SK-N-SH (cell line): ENCODE results near the gene JMJD7. TPM values are rescaled to one million over a fixed set of nuclear protein-coding genes. Genes with fewer than 3 reads are reported as not detected.

Experiments
- CTCF ChIA-PET: fragments of 300-600, 350-600 bp; formaldehyde crosslinking; extraction: SDS; loops from one replicate; lab custom pipeline; 2021; lab: Yijun Ruan, JAX
- POLR2A ChIA-PET: fragments of 350-600 bp; sonication (Branson Sonifier 250); formaldehyde crosslinking; extraction: SDS; loops from one replicate; lab custom pipeline; 2020; ENCODE audit warnings: antibody characterized with exemption, inconsistent platforms; lab: Yijun Ruan, JAX
- DNase-seq: peaks from one replicate; pipeline ENCODE4 v3.0.0; 2012
- H2AFZ ChIP-seq: fragments of 200-600 bp; sonication (generic); 2 replicates; pipeline ENCODE4 v1.8.1; 2016; ENCODE audit warnings: antibody characterized with exemption, mild to moderate bottlenecking, low read depth
- H3F3A ChIP-seq: fragments of 200-600 bp; sonication (generic); replicated peaks from 2 replicates; pipeline ENCODE3; 2016; ENCODE audit warnings: antibody characterized with exemption, mild to moderate bottlenecking; ENCODE audit not compliant: insufficient read depth
- H3K27ac ChIP-seq, 2 experiments: fragments of 200-500 bp in 1 of 2; fragments of 200-600 bp in 1 of 2; sonication (Bioruptor generic) in 1 of 2; sonication (generic), shearing (Covaris generic) in 1 of 2; 2 replicates each; pipeline versions ENCODE4 v1.5.1 to v1.6.1; 2014 to 2016; ENCODE audit warnings: low read depth in 2 of 2, inconsistent platforms in 1 of 2, low read length in 1 of 2, mild to moderate bottlenecking in 1 of 2, mixed read lengths in 1 of 2
- H3K27me3 ChIP-seq: fragments of 200-600 bp; sonication (generic), shearing (Covaris generic); 2 replicates; pipeline ENCODE4 v1.6.1; 2016; ENCODE audit warnings: mixed run types; ENCODE audit not compliant: insufficient read depth
- H3K36me3 ChIP-seq, 2 experiments: fragments of 200-500 bp in 1 of 2; fragments of 200-600 bp in 1 of 2; sonication (Bioruptor generic) in 1 of 2; sonication (generic) in 1 of 2; replicated peaks in 1 of 2; 2 replicates each; pipeline versions ENCODE3 to v1.5.1; 2014 to 2016; ENCODE audit warnings: low read length in 1 of 2, mild to moderate bottlenecking in 1 of 2; ENCODE audit not compliant: insufficient read depth in 2 of 2, control insufficient read depth in 1 of 2
- H3K4me1 ChIP-seq, 2 experiments: fragments of 200-500 bp in 1 of 2; fragments of 200-600 bp in 1 of 2; sonication (Bioruptor generic) in 1 of 2; sonication (generic), shearing (Covaris generic) in 1 of 2; 2 replicates each; pipeline versions ENCODE4 v1.5.1 to v1.6.1; 2014 to 2016; ENCODE audit warnings: low read depth in 1 of 2, low read length in 1 of 2, mixed run types in 1 of 2; ENCODE audit not compliant: insufficient read depth in 2 of 2, control insufficient read depth in 1 of 2
- H3K4me2 ChIP-seq: fragments of 200-600 bp; sonication (generic), shearing (Covaris generic); 2 replicates; pipeline ENCODE4 v1.6.1; 2017; ENCODE audit warnings: mixed run types
- H3K4me3 ChIP-seq, 2 experiments: fragments of 200-500 bp in 1 of 2; fragments of 200-600 bp in 1 of 2; sonication (Bioruptor generic) in 1 of 2; sonication (generic), shearing (Covaris generic) in 1 of 2; 2 replicates each; pipeline versions ENCODE4 v1.5.1 to v1.8.1; 2014 to 2016; ENCODE audit warnings: low read depth in 2 of 2, inconsistent platforms in 1 of 2, low read length in 1 of 2, mild to moderate bottlenecking in 1 of 2, mixed read lengths in 1 of 2, moderate library complexity in 1 of 2
- H3K79me2 ChIP-seq: fragments of 200-600 bp; sonication (generic); 2 replicates; pipeline ENCODE4 v1.8.1; 2017; ENCODE audit warnings: mild to moderate bottlenecking; ENCODE audit not compliant: insufficient read depth
- H3K9ac ChIP-seq: fragments of 200-600 bp; sonication (generic); 2 replicates; pipeline ENCODE4 v1.6.1; 2017; ENCODE audit warnings: mixed run types
- H3K9me2 ChIP-seq: fragments of 200-600 bp; sonication (generic); 2 replicates; pipeline ENCODE4 v1.6.1; 2017; ENCODE audit warnings: mixed run types
- H3K9me3 ChIP-seq: fragments of 200-600 bp; sonication (generic); 2 replicates; pipeline ENCODE4 v1.6.1; 2017; ENCODE audit warnings: mixed run types, mild to moderate bottlenecking, moderate library complexity
- H4K20me1 ChIP-seq: fragments of 200-600 bp; sonication (generic); 2 replicates; pipeline ENCODE4 v1.6.1; 2017; ENCODE audit warnings: mild to moderate bottlenecking, mixed run types; ENCODE audit not compliant: insufficient read depth
- CHD2 ChIP-seq: fragments of 150-350 bp; IDR thresholded peaks from 2 replicates; pipeline ENCODE4 v1.6.1; 2018; ENCODE audit warnings: low read length; ENCODE audit not compliant: partially characterized antibody
- ELF1 ChIP-seq: IDR thresholded peaks from 2 replicates; pipeline ENCODE4 v1.4.0; 2012
- FOXJ3 ChIP-seq: sonication (generic); formaldehyde crosslinking; IDR thresholded peaks from 2 replicates; pipeline ENCODE4 v1.5.1; 2020; ENCODE audit warnings: mild to moderate bottlenecking, missing genetic modification reagents
- GABPA ChIP-seq: IDR thresholded peaks from 2 replicates; pipeline ENCODE4 v1.4.0; 2012; ENCODE audit warnings: low read depth, mild to moderate bottlenecking
- JUND ChIP-seq: IDR thresholded peaks from 2 replicates; pipeline ENCODE4 v1.4.0; 2012
- MAX ChIP-seq: IDR thresholded peaks from 2 replicates; pipeline ENCODE4 v1.4.0; 2012; ENCODE audit warnings: low read depth
- MEF2A ChIP-seq: IDR thresholded peaks from 2 replicates; pipeline ENCODE4 v1.4.0; 2012; ENCODE audit warnings: low read depth, borderline replicate concordance
- PBX3 ChIP-seq: IDR thresholded peaks from 2 replicates; pipeline ENCODE4; 2012
- POLR2AphosphoS5 ChIP-seq: IDR thresholded peaks from 2 replicates; pipeline ENCODE4 v1.6.1; 2012; ENCODE audit warnings: low read depth, low read length
- REST ChIP-seq: IDR thresholded peaks from 2 replicates; pipeline ENCODE4 v1.6.1; 2012; ENCODE audit warnings: mild to moderate bottlenecking, low read depth, low read length, moderate library complexity
- RFX5 ChIP-seq: IDR thresholded peaks from 2 replicates; pipeline ENCODE4 v1.6.1; 2012; ENCODE audit warnings: mild to moderate bottlenecking, improper control_type of control experiment, low read length
- RXRA ChIP-seq: IDR thresholded peaks from 2 replicates; pipeline ENCODE4 v1.4.0; 2012; ENCODE audit warnings: low read depth, mild to moderate bottlenecking, borderline replicate concordance
- SMC3 ChIP-seq: IDR thresholded peaks from 2 replicates; pipeline ENCODE4 v1.6.1; 2012; ENCODE audit warnings: low read depth, low read length, improper control_type of control experiment
- TAF1 ChIP-seq: IDR thresholded peaks from 2 replicates; pipeline ENCODE4 v1.6.1; 2012; ENCODE audit warnings: low read depth, mild to moderate bottlenecking, low read length, moderate library complexity, borderline replicate concordance
- USF2 ChIP-seq: fragments of 150-350 bp; IDR thresholded peaks from 2 replicates; pipeline ENCODE4 v1.6.1; 2017; ENCODE audit warnings: antibody characterized with exemption, low read length, low read depth, borderline replicate concordance
- YY1 ChIP-seq: IDR thresholded peaks from 2 replicates; pipeline ENCODE4 v1.4.0; 2012; ENCODE audit warnings: low read depth, mild to moderate bottlenecking
- ZBTB33 ChIP-seq: IDR thresholded peaks from 2 replicates; pipeline ENCODE4 v1.4.0; 2012; ENCODE audit warnings: low read depth, borderline replicate concordance
- WGBS: methylation state at CpG from one replicate; pipeline ENCODE4 v1.1.6; 2017; ENCODE audit warnings: low lambda C conversion rate; 5-methylcytosine and 5-hydroxymethylcytosine counted together
- polyA plus RNA-seq, 3 experiments: library from polyadenylated mRNA; depleted of rRNA; stranded (reverse); fragments of >200 nt; gene quantifications; 2 replicates each; pipeline ENCODE4 v1.2.3, GENCODE V29; 2012

JMJD7 gene
- polyA plus RNA-seq, 1 of the 3 experiments (the other 2 are of a cell fraction) = 6.5 TPM

- Histone ChIP-seq H3K9me3 (no peaks in the 10 kb centered on the region), H3K4me1 (peaks cover 14 to 32% of the 10 kb centered on the region in 2 experiments; a peak in 3 of 4 replicates), H3K4me2 (no peak overlapping the region), H3K36me3 (no peaks in the 10 kb centered on the region), H3K9me2 (no peaks in the 10 kb centered on the region)
- POLR2A ChIA-PET = no interaction called here
- DNase-seq = no peak
- TF ChIP-seq MEF2A = no peak
- TF ChIP-seq, all 33 proteins: peak for 0
- 95% methylated on average over 4 of the region's 4 CpGs for WGBS
- no peak overlapping the region for H3K27ac ChIP-seq
- H3K79me2 ChIP-seq = peaks cover 56% of the 10 kb centered on the region
- H3K9ac ChIP-seq = no peak overlapping the region
- CTCF ChIA-PET = interaction anchor here (1.1 to 1.6 kb wide), 3 partner anchors 16 to 323 kb away, joined by 4 to 9 read pairs (median 5); no protein-coding TSS in a partner anchor
- H4K20me1 ChIP-seq = no peaks in the 10 kb centered on the region
- H3K27me3 ChIP-seq = no peaks in the 10 kb centered on the region
- H2AFZ ChIP-seq = no peak overlapping the region
- H3F3A ChIP-seq = no peaks in the 10 kb centered on the region
- no peak overlapping the region for H3K4me3 ChIP-seq
These were observed 38.7 kb upstream of the JMJD7 start for GRCh38 chr15:41789236-41789635.

GRCh38 chr15:41789662-41790061 lies 38.2 kb upstream of the JMJD7 start:
- Histone ChIP-seq H4K20me1 (no peaks in the 10 kb centered on the region), H3K27ac (no peak overlapping the region; a peak in 1 of 4 replicates), H3K79me2 (peaks cover 55% of the 10 kb centered on the region), H3K9ac (no peak overlapping the region), H3K4me2 (no peak overlapping the region), H3K9me2 (no peaks in the 10 kb centered on the region), H3K4me3 (no peak overlapping the region), H2AFZ (no peak overlapping the region)
- DNase-seq = no peak
- POLR2A ChIA-PET = no interaction called here
- TF ChIP-seq RXRA (no peak), YY1 (no peak), REST (no peak), MAX (no peak), JUND (no peak), RFX5 (no peak), PBX3 (no peak), ZBTB33 (no peak), TAF1 (no peak), USF2 (no peak), GABPA (no peak), POLR2AphosphoS5 (no peak), SMC3 (no peak), ELF1 (no peak), CHD2 (no peak), FOXJ3 (no peak), MEF2A (no peak)
- TF ChIP-seq, all 33 proteins: peak for 0
- Histone ChIP-seq H3K4me1 (peaks cover 14 to 32% of the 10 kb centered on the region in 2 experiments; a peak in 3 of 4 replicates), H3F3A (no peaks in the 10 kb centered on the region), H3K27me3 (no peaks in the 10 kb centered on the region), H3K9me3 (no peaks in the 10 kb centered on the region), H3K36me3 (no peaks in the 10 kb centered on the region)
- CTCF ChIA-PET = interaction anchor here (1.0 to 1.2 kb wide), 4 partner anchors 9 to 324 kb away, joined by 3 to 5 read pairs (median 4); no protein-coding TSS in a partner anchor
